KMS-11 (cell line): Measurements from ENCODE around the gene UCP3.

Experiments
- H2AFZ ChIP-seq: fragments of 200-600 bp; sonication (generic); 2 replicates; pipeline ENCODE4 v1.6.1; 2016; ENCODE audit warnings: antibody characterized with exemption, mixed run types, low read depth
- H3K27ac ChIP-seq: fragments of 200-600 bp; sonication (generic); 2 replicates; pipeline ENCODE4 v1.6.1; 2016; ENCODE audit warnings: mild to moderate bottlenecking, mixed run types
- H3K27me3 ChIP-seq: fragments of 200-600 bp; sonication (generic); 2 replicates; pipeline ENCODE4 v1.6.1; 2017; ENCODE audit warnings: mild to moderate bottlenecking, low read depth, mixed run types, moderate library complexity; ENCODE audit not compliant: insufficient read depth
- H3K36me3 ChIP-seq: fragments of 200-600 bp; sonication (generic); 2 replicates; pipeline ENCODE4 v1.6.1; 2017; ENCODE audit warnings: mild to moderate bottlenecking, mixed run types; ENCODE audit not compliant: insufficient read depth
- H3K4me1 ChIP-seq: fragments of 200-600 bp; sonication (generic); 2 replicates; pipeline ENCODE4 v1.6.1; 2016; ENCODE audit warnings: mild to moderate bottlenecking, low read depth, mixed run types; ENCODE audit not compliant: poor library complexity, severe bottlenecking
- H3K4me2 ChIP-seq: fragments of 200-600 bp; sonication (generic); 2 replicates; pipeline ENCODE4 v1.7.0; 2016; ENCODE audit warnings: mild to moderate bottlenecking, mixed run types
- H3K4me3 ChIP-seq: fragments of 200-600 bp; sonication (generic); IDR thresholded peaks from 2 replicates; pipeline ENCODE4 v1.6.1; 2017; ENCODE audit warnings: low read depth, low read length, mixed read lengths; ENCODE audit not compliant: insufficient read depth
- H3K79me2 ChIP-seq: fragments of 200-600 bp; sonication (generic); 2 replicates; pipeline ENCODE4 v1.6.1; 2016; ENCODE audit warnings: low read depth, mixed run types; ENCODE audit not compliant: insufficient read depth
- H3K9ac ChIP-seq: fragments of 200-600 bp; sonication (generic); 2 replicates; pipeline ENCODE4 v1.6.1; 2016; ENCODE audit warnings: mild to moderate bottlenecking, mixed run types
- H4K20me1 ChIP-seq: fragments of 200-600 bp; sonication (generic); 2 replicates; pipeline ENCODE4 v1.6.1; 2016; ENCODE audit warnings: mild to moderate bottlenecking, mixed run types; ENCODE audit not compliant: insufficient read depth
- CTCF ChIP-seq: fragments of 200-600 bp; sonication (generic); conservative IDR thresholded peaks from 2 replicates; pipeline ENCODE4 v1.6.1; 2017; ENCODE audit warnings: low read depth, mild to moderate bottlenecking, antibody characterized with exemption, low read length, moderate library complexity, mixed read lengths

The UCP3 gene

GRCh38 chr11:73974604-73975478 is 34.0 kb downstream of the UCP3 start:
- H3K79me2 ChIP-seq: no peaks in the 10 kb centered on the region; the same call in 1 of the 2 replicates
- H4K20me1 ChIP-seq: no peaks in the 10 kb centered on the region
- no peak overlapping the region for H2AFZ ChIP-seq
- H3K4me3 ChIP-seq: no peak overlapping the region
- no peaks in the 10 kb centered on the region for H3K36me3 ChIP-seq
- TF ChIP-seq CTCF: no peak
- H3K9ac ChIP-seq: no peak overlapping the region
- peaks cover 51% of the 10 kb centered on the region for H3K4me1 ChIP-seq
- H3K27ac ChIP-seq: no peak overlapping the region
- no peak overlapping the region; the same call in 1 of the 2 replicates for H3K4me2 ChIP-seq
- no peaks in the 10 kb centered on the region for H3K27me3 ChIP-seq

DNA sequence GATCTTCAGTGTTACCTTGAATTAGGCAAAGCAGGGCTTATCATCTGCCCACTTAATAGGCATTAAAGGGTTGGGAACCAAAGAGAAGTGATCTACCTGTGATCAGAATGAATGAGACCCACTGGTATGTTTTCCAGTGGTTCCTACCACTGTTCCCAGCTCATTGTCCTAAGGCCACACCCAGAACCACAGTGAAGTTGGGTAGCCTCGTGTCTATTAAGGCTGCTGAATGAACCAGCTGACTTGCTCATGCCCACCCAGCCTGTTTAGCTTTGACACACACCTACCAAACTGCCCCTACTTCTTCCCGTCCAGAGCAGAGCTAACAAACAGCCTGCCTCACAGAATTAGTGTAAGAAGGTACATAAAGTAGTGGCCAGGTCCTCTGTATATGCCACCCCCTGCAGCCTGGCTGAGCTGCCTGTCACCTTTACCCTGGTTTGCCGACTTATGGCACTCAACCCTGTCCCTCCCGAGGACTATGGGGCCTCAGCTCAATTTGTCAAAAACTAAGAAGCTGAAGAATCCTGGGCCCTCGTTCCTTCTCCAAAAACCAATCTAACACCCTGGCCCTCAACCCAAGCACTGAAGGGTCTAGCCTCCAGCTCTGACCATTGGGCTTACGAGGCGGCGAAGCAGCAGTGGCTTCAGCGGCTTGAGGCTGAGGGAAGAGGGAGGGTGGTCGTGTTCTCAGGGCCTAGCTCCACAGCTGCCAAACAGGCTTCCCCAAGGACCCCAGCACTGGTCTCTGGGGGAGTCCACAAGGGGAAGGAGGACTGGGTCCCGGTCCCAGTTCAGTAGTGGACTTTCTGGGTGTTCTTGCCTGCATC is 36.0 kb downstream of the UCP3 start:
- no peak for TF ChIP-seq CTCF
- Histone ChIP-seq H3K27me3 (no peaks in the 10 kb centered on the region), H3K27ac (no peak overlapping the region), H4K20me1 (no peaks in the 10 kb centered on the region), H3K36me3 (no peaks in the 10 kb centered on the region), H3K79me2 (no peaks in the 10 kb centered on the region), H3K9ac (no peak overlapping the region), H3K4me3 (no peak overlapping the region), H2AFZ (no peak overlapping the region), H3K4me1 (peaks cover 35% of the 10 kb centered on the region), H3K4me2 (no peak overlapping the region)

- no peaks in the 10 kb centered on the region for H3K79me2 ChIP-seq
- no peaks in the 10 kb centered on the region for H3K27me3 ChIP-seq
- no peak overlapping the region for H2AFZ ChIP-seq
- no peak overlapping the region for H3K4me2 ChIP-seq
- H4K20me1 ChIP-seq: no peaks in the 10 kb centered on the region
- H3K9ac ChIP-seq: no peak overlapping the region
- H3K4me3 ChIP-seq: no peak overlapping the region
- no peaks in the 10 kb centered on the region for H3K36me3 ChIP-seq
- no peak overlapping the region for H3K27ac ChIP-seq
- H3K4me1 ChIP-seq: peaks cover 35% of the 10 kb centered on the region
- TF ChIP-seq CTCF: no peak
Observed at GRCh38 chr11:73972187-73972586, 36.7 kb downstream of the UCP3 start.

DNA sequence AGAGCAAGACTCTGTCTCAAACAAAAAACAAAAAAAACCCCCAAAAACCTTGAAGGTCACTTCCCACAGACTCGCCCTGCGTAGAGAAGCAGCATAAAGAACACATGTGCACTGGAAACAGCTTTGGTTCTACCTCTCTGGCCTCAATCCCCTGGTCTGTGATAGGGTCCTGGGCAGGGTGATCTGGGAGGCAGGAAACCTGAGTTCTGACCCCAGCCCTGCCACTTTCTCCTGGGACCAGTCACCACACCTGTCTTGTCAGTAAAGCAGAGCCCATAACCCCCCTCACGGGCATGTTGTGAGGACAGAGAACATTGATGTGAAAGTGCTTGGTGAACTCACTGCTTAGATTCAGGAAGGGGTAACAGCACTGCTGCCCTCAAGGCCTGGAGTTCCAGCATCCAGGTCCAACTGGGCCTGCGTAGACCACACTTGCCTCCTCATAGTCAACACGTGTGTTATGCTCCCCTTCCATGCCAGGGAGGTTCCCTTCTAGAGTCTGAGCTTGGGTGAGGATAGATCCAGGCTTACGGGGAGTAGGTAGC is 37.6 kb downstream of the UCP3 start:
- H3K27me3 ChIP-seq: no peaks in the 10 kb centered on the region
- no peaks in the 10 kb centered on the region for H4K20me1 ChIP-seq
- H3K79me2 ChIP-seq: no peaks in the 10 kb centered on the region
- no peaks in the 10 kb centered on the region for H3K36me3 ChIP-seq
- no peak overlapping the region for H3K4me2 ChIP-seq
- no peak overlapping the region for H3K27ac ChIP-seq
- H3K4me3 ChIP-seq: no peak overlapping the region
- H3K9ac ChIP-seq: no peak overlapping the region
- no peak overlapping the region for H2AFZ ChIP-seq
- no peak for TF ChIP-seq CTCF
- H3K4me1 ChIP-seq: peaks cover 27% of the 10 kb centered on the region
